ENCODE data around the gene GREM1.

GREM1 gene

DNA sequence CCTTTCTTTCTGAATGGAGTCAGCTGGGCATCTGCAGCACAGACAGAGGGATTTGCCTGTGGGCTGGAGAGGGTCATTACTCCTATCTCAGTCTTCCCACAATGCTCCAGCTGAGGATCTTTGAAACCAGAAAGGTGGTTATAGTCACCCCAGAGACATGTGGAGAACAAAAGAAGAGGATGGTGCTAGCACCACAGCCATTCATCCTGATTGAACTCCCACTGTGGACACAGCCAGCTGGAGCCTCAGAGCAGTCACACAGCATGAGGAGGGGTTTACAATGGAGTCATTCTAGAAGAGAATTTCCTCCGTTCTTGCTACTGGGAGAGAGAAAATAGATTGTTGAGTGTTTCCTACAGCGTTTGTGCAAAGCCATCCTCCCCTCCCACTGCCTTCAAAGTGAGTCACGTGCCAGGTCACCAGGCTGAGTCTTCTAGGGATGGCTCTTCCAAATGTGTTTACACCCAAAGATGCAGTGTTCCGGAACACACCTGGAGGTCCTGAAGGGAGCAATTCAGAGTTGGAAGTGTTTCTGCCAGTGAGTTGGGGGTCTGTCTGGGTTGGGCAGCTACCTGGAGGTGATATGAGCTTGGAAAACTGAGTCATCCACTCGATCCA, 18.9 kb upstream of the GREM1 start:
- no peak overlapping the region for H3K27ac ChIP-seq
- TF ChIP-seq, protein P1, sequence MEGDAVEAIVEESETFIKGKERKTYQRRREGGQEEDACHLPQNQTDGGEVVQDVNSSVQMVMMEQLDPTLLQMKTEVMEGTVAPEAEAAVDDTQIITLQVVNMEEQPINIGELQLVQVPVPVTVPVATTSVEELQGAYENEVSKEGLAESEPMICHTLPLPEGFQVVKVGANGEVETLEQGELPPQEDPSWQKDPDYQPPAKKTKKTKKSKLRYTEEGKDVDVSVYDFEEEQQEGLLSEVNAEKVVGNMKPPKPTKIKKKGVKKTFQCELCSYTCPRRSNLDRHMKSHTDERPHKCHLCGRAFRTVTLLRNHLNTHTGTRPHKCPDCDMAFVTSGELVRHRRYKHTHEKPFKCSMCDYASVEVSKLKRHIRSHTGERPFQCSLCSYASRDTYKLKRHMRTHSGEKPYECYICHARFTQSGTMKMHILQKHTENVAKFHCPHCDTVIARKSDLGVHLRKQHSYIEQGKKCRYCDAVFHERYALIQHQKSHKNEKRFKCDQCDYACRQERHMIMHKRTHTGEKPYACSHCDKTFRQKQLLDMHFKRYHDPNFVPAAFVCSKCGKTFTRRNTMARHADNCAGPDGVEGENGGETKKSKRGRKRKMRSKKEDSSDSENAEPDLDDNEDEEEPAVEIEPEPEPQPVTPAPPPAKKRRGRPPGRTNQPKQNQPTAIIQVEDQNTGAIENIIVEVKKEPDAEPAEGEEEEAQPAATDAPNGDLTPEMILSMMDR (conservative IDR thresholded peaks at IDR 0.05), result no peak

DNA sequence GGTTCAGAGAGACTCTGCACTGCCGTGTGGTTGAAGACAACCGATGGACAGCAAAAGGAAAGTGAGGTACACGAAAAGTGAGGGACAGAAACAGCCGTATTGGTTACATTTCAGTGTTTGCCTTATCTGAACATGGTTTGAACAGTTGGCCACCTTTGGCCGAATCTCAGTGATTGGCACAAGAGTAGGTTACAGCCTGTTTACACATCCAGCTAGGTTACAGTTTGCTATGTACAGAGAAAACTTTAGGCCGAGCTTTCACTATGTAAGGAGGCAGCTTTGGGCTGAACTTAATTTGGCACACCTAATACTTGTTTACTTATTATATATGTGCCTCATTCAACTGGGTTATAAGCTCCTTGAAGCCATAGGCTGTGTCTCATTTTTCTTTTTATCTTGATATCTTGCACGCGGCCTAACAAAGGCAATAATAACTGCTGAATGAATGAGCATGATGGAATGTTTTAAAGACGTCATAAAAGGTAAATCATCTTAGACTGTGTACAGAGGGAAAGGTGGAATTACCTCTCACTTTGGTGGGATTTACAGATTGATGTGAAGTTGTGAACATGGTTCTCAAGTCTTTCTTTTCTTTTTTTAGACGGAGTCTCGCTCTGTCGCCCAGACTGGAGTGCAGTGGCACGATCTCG, 17.2 kb upstream of the GREM1 start:
- TF ChIP-seq, protein P1 (conservative IDR thresholded peaks at IDR 0.05), result no peak
- peak overlapping the region; percentile 58 for H3K27ac ChIP-seq

DNA sequence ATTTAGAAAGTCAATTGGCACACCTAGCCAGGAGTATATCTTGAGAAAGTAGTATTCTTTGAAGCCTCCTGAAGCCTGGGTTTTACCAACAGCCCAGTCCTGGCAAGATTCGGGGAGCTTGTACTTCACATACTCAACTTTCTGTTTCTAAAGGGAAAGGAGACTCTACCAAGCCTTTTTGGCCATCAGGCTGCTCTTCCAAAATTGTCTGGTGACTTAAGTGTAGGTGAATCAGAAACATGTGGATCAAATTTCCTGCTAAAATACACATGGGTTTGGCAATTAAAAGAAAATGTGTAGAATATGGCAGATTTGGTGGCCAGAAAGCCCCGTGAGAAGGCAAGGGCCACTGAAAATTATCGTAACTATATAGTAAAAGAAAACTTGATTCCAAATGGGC, 15.9 kb upstream of the GREM1 start:
- H3K27ac ChIP-seq, result 0 out of 2 replicates have a peak overlapping the region, but pooled peaks have one; percentile 58
- TF ChIP-seq, protein P1 (conservative IDR thresholded peaks at IDR 0.05), result no peak

DNA sequence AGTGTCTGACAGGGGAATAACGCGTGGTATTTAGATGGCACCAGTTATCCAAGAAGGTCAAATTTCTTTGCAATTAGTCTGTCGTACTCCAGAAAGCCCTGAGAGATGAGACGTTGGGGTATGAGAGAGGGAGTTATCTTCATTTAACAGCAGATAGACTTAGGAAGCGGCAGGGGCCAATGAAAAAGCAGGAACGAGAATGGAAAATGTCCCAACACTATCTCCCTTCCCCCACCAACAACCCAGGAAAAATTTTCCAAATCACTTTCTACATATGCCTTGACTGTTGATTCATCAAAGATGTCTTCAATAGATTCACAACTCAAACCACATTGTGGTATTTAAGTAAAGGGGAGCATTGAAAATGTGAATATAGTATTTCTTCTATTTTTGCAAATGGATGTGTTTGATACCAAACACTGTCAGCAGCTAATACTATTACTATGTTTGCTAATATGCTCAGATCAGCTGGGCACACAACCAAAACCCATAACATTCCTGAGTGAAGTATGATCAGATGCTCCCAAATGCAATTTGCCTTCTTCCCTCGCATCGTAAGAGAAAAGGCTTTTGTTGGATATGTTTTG, 13.3 kb upstream of the GREM1 start:
- TF ChIP-seq, protein P1 (conservative IDR thresholded peaks at IDR 0.05), result no peak
- H3K27ac ChIP-seq, result no peak overlapping the region

- no peak overlapping the region for H3K27ac ChIP-seq
- TF ChIP-seq, protein P1 (conservative IDR thresholded peaks at IDR 0.05), result no peak
Measured at GRCh38 chr15:32705446-32705845, 12.4 kb upstream of the GREM1 start.

DNA sequence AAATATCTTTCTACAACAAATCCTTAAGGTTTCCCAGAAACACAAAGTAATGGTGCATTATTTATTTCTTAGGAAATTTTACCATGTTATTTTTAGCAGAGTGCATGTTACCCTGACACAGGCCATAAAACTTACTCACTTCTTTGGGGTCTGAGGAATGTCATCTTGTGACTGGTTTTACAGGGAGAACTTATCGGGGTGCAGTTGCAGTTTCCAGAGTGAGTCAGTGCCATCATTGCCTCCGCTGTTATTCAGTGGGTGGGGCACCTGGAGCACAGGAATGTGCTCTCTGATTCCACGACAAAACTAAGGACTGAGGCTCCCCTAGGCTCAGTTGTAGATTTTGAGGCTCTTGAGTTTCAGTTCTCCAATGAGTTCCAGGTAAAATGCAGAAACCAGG, 11.1 kb upstream of the GREM1 start:
- no peak overlapping the region for H3K27ac ChIP-seq
- TF ChIP-seq, protein P1 (conservative IDR thresholded peaks at IDR 0.05), result no peak

DNA sequence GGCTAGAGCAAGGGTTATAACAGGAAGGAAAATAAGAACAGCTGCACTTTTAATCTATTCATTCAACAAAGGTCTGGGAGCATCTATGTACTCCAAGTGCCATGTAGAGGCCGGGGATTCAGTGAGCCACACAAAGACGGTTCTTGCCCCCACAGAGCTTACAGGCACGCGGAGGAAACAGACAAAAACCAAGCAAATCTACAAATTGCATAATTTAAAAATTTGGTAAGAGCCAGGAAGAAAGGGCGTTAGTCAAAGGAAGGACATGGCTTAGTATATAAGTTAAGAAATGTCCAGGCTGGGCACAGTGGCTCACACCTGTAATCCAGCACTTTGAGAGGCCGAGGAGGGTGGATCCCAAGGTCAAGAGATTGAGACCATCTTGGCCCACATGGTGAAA, 10.4 kb upstream of the GREM1 start:
- H3K27ac ChIP-seq, result no peak overlapping the region
- TF ChIP-seq, protein P1 (conservative IDR thresholded peaks at IDR 0.05), result no peak
